ENCODE results near the gene SNTG2.

SNTG2 gene

GRCh38 chr2:1055014-1055595, 104.5 kb downstream of the SNTG2 start:
- H3K4me3 ChIP-seq (ENCODE audit: low read length in 2 of 2), result no peak overlapping the region
- H3K27me3 ChIP-seq (ENCODE audit: control insufficient read depth in 2 of 2, insufficient read depth in 2 of 2, low read length in 2 of 2), result no peaks in the 10 kb centered on the region
- H3K4me1 ChIP-seq (ENCODE audit: control insufficient read depth in 2 of 2, insufficient read depth in 2 of 2, low read length in 2 of 2), result no peaks in the 10 kb centered on the region
- H3K9me3 ChIP-seq (ENCODE audit: control insufficient read depth in 2 of 2, low read length in 2 of 2), result no peaks in the 10 kb centered on the region
- H3K36me3 ChIP-seq (ENCODE audit: control insufficient read depth in 2 of 2, insufficient read depth in 2 of 2, low read length in 2 of 2), result no peaks in the 10 kb centered on the region
- H3K27ac ChIP-seq (ENCODE audit: low read depth in 2 of 2, low read length in 2 of 2), result no peak overlapping the region
- no peak overlapping the region for H3K9ac ChIP-seq (ENCODE audit: low read depth in 1 of 2, low read length in 2 of 2)

- Histone ChIP-seq H3K27ac (ENCODE audit: low read depth in 2 of 2, low read length in 2 of 2) (no peak overlapping the region), H3K27me3 (ENCODE audit: control insufficient read depth in 2 of 2, insufficient read depth in 2 of 2, low read length in 2 of 2) (no peaks in the 10 kb centered on the region), H3K36me3 (ENCODE audit: control insufficient read depth in 2 of 2, insufficient read depth in 2 of 2, low read length in 2 of 2) (no peaks in the 10 kb centered on the region), H3K9me3 (ENCODE audit: control insufficient read depth in 2 of 2, low read length in 2 of 2) (no peaks in the 10 kb centered on the region), H3K4me1 (ENCODE audit: control insufficient read depth in 2 of 2, insufficient read depth in 2 of 2, low read length in 2 of 2) (no peaks in the 10 kb centered on the region), H3K4me3 (ENCODE audit: low read length in 2 of 2) (no peak overlapping the region), H3K9ac (ENCODE audit: low read depth in 1 of 2, low read length in 2 of 2) (no peak overlapping the region)
Observed at GRCh38 chr2:1060372-1060771, 109.7 kb downstream of the SNTG2 start.

- Histone ChIP-seq H3K4me1 (ENCODE audit: control insufficient read depth in 2 of 2, insufficient read depth in 2 of 2, low read length in 2 of 2) (no peaks in the 10 kb centered on the region), H3K9me3 (ENCODE audit: control insufficient read depth in 2 of 2, low read length in 2 of 2) (no peaks in the 10 kb centered on the region), H3K4me3 (ENCODE audit: low read length in 2 of 2) (no peak overlapping the region), H3K9ac (ENCODE audit: low read depth in 1 of 2, low read length in 2 of 2) (no peak overlapping the region), H3K27me3 (ENCODE audit: control insufficient read depth in 2 of 2, insufficient read depth in 2 of 2, low read length in 2 of 2) (no peaks in the 10 kb centered on the region), H3K36me3 (ENCODE audit: control insufficient read depth in 2 of 2, insufficient read depth in 2 of 2, low read length in 2 of 2) (no peaks in the 10 kb centered on the region), H3K27ac (ENCODE audit: low read depth in 2 of 2, low read length in 2 of 2) (no peak overlapping the region)
Observed at GRCh38 chr2:1060987-1061386, 110.3 kb downstream of the SNTG2 start.

GRCh38 chr2:1068241-1068640, 117.6 kb downstream of the SNTG2 start:
- Histone ChIP-seq H3K27ac (ENCODE audit: low read depth in 2 of 2, low read length in 2 of 2) (no peak overlapping the region), H3K9ac (ENCODE audit: low read depth in 1 of 2, low read length in 2 of 2) (no peak overlapping the region), H3K4me3 (ENCODE audit: low read length in 2 of 2) (no peak overlapping the region), H3K27me3 (ENCODE audit: control insufficient read depth in 2 of 2, insufficient read depth in 2 of 2, low read length in 2 of 2) (no peaks in the 10 kb centered on the region), H3K4me1 (ENCODE audit: control insufficient read depth in 2 of 2, insufficient read depth in 2 of 2, low read length in 2 of 2) (no peaks in the 10 kb centered on the region), H3K9me3 (ENCODE audit: control insufficient read depth in 2 of 2, low read length in 2 of 2) (no peaks in the 10 kb centered on the region), H3K36me3 (ENCODE audit: control insufficient read depth in 2 of 2, insufficient read depth in 2 of 2, low read length in 2 of 2) (no peaks in the 10 kb centered on the region)

GRCh38 chr2:1068822-1069221, 118.2 kb downstream of the SNTG2 start:
- no peaks in the 10 kb centered on the region for H3K9me3 ChIP-seq (ENCODE audit: control insufficient read depth in 2 of 2, low read length in 2 of 2)
- no peak overlapping the region for H3K4me3 ChIP-seq (ENCODE audit: low read length in 2 of 2)
- H3K27me3 ChIP-seq (ENCODE audit: control insufficient read depth in 2 of 2, insufficient read depth in 2 of 2, low read length in 2 of 2), result no peaks in the 10 kb centered on the region
- no peak overlapping the region for H3K27ac ChIP-seq (ENCODE audit: low read depth in 2 of 2, low read length in 2 of 2)
- H3K36me3 ChIP-seq (ENCODE audit: control insufficient read depth in 2 of 2, insufficient read depth in 2 of 2, low read length in 2 of 2), result no peaks in the 10 kb centered on the region
- H3K9ac ChIP-seq (ENCODE audit: low read depth in 1 of 2, low read length in 2 of 2), result no peak overlapping the region
- no peaks in the 10 kb centered on the region for H3K4me1 ChIP-seq (ENCODE audit: control insufficient read depth in 2 of 2, insufficient read depth in 2 of 2, low read length in 2 of 2)

GRCh38 chr2:1069847-1070246, 119.2 kb downstream of the SNTG2 start:
- no peak overlapping the region for H3K4me3 ChIP-seq (ENCODE audit: low read length in 2 of 2)
- no peak overlapping the region for H3K9ac ChIP-seq (ENCODE audit: low read depth in 1 of 2, low read length in 2 of 2)
- H3K4me1 ChIP-seq (ENCODE audit: control insufficient read depth in 2 of 2, insufficient read depth in 2 of 2, low read length in 2 of 2), result no peaks in the 10 kb centered on the region
- no peaks in the 10 kb centered on the region for H3K27me3 ChIP-seq (ENCODE audit: control insufficient read depth in 2 of 2, insufficient read depth in 2 of 2, low read length in 2 of 2)
- no peak overlapping the region for H3K27ac ChIP-seq (ENCODE audit: low read depth in 2 of 2, low read length in 2 of 2)
- no peaks in the 10 kb centered on the region for H3K36me3 ChIP-seq (ENCODE audit: control insufficient read depth in 2 of 2, insufficient read depth in 2 of 2, low read length in 2 of 2)
- no peaks in the 10 kb centered on the region for H3K9me3 ChIP-seq (ENCODE audit: control insufficient read depth in 2 of 2, low read length in 2 of 2)

GRCh38 chr2:1070601-1071000, 120.0 kb downstream of the SNTG2 start:
- no peaks in the 10 kb centered on the region for H3K36me3 ChIP-seq (ENCODE audit: control insufficient read depth in 2 of 2, insufficient read depth in 2 of 2, low read length in 2 of 2)
- no peak overlapping the region for H3K27ac ChIP-seq (ENCODE audit: low read depth in 2 of 2, low read length in 2 of 2)
- H3K4me3 ChIP-seq (ENCODE audit: low read length in 2 of 2), result no peak overlapping the region
- no peaks in the 10 kb centered on the region for H3K9me3 ChIP-seq (ENCODE audit: control insufficient read depth in 2 of 2, low read length in 2 of 2)
- H3K4me1 ChIP-seq (ENCODE audit: control insufficient read depth in 2 of 2, insufficient read depth in 2 of 2, low read length in 2 of 2), result no peaks in the 10 kb centered on the region
- H3K9ac ChIP-seq (ENCODE audit: low read depth in 1 of 2, low read length in 2 of 2), result no peak overlapping the region
- no peaks in the 10 kb centered on the region for H3K27me3 ChIP-seq (ENCODE audit: control insufficient read depth in 2 of 2, insufficient read depth in 2 of 2, low read length in 2 of 2)

GRCh38 chr2:1071650-1072049, 121.0 kb downstream of the SNTG2 start:
- Histone ChIP-seq H3K27me3 (ENCODE audit: control insufficient read depth in 2 of 2, insufficient read depth in 2 of 2, low read length in 2 of 2) (no peaks in the 10 kb centered on the region), H3K9ac (ENCODE audit: low read depth in 1 of 2, low read length in 2 of 2) (no peak overlapping the region), H3K4me1 (ENCODE audit: control insufficient read depth in 2 of 2, insufficient read depth in 2 of 2, low read length in 2 of 2) (no peaks in the 10 kb centered on the region), H3K36me3 (ENCODE audit: control insufficient read depth in 2 of 2, insufficient read depth in 2 of 2, low read length in 2 of 2) (no peaks in the 10 kb centered on the region), H3K9me3 (ENCODE audit: control insufficient read depth in 2 of 2, low read length in 2 of 2) (no peaks in the 10 kb centered on the region), H3K4me3 (ENCODE audit: low read length in 2 of 2) (no peak overlapping the region), H3K27ac (ENCODE audit: low read depth in 2 of 2, low read length in 2 of 2) (no peak overlapping the region)

- Histone ChIP-seq H3K27ac (ENCODE audit: low read depth in 2 of 2, low read length in 2 of 2) (no peak overlapping the region), H3K4me1 (ENCODE audit: control insufficient read depth in 2 of 2, insufficient read depth in 2 of 2, low read length in 2 of 2) (no peaks in the 10 kb centered on the region), H3K36me3 (ENCODE audit: control insufficient read depth in 2 of 2, insufficient read depth in 2 of 2, low read length in 2 of 2) (no peaks in the 10 kb centered on the region), H3K9me3 (ENCODE audit: control insufficient read depth in 2 of 2, low read length in 2 of 2) (no peaks in the 10 kb centered on the region), H3K27me3 (ENCODE audit: control insufficient read depth in 2 of 2, insufficient read depth in 2 of 2, low read length in 2 of 2) (no peaks in the 10 kb centered on the region), H3K9ac (ENCODE audit: low read depth in 1 of 2, low read length in 2 of 2) (no peak overlapping the region), H3K4me3 (ENCODE audit: low read length in 2 of 2) (no peak overlapping the region)
Observed at GRCh38 chr2:1072250-1072649, 121.6 kb downstream of the SNTG2 start.

GRCh38 chr2:1077911-1078310, 127.3 kb downstream of the SNTG2 start:
- H3K4me1 ChIP-seq (ENCODE audit: control insufficient read depth in 2 of 2, insufficient read depth in 2 of 2, low read length in 2 of 2), result no peaks in the 10 kb centered on the region
- no peak overlapping the region for H3K9ac ChIP-seq (ENCODE audit: low read depth in 1 of 2, low read length in 2 of 2)
- H3K27me3 ChIP-seq (ENCODE audit: control insufficient read depth in 2 of 2, insufficient read depth in 2 of 2, low read length in 2 of 2), result no peaks in the 10 kb centered on the region
- H3K9me3 ChIP-seq (ENCODE audit: control insufficient read depth in 2 of 2, low read length in 2 of 2), result no peaks in the 10 kb centered on the region
- H3K27ac ChIP-seq (ENCODE audit: low read depth in 2 of 2, low read length in 2 of 2), result no peak overlapping the region
- H3K36me3 ChIP-seq (ENCODE audit: control insufficient read depth in 2 of 2, insufficient read depth in 2 of 2, low read length in 2 of 2), result no peaks in the 10 kb centered on the region
- H3K4me3 ChIP-seq (ENCODE audit: low read length in 2 of 2), result no peak overlapping the region

- no peak overlapping the region for H3K4me3 ChIP-seq (ENCODE audit: low read length in 2 of 2)
- H3K27me3 ChIP-seq (ENCODE audit: control insufficient read depth in 2 of 2, insufficient read depth in 2 of 2, low read length in 2 of 2), result no peaks in the 10 kb centered on the region
- no peaks in the 10 kb centered on the region for H3K36me3 ChIP-seq (ENCODE audit: control insufficient read depth in 2 of 2, insufficient read depth in 2 of 2, low read length in 2 of 2)
- no peak overlapping the region for H3K27ac ChIP-seq (ENCODE audit: low read depth in 2 of 2, low read length in 2 of 2)
- no peak overlapping the region for H3K9ac ChIP-seq (ENCODE audit: low read depth in 1 of 2, low read length in 2 of 2)
- H3K4me1 ChIP-seq (ENCODE audit: control insufficient read depth in 2 of 2, insufficient read depth in 2 of 2, low read length in 2 of 2), result no peaks in the 10 kb centered on the region
- H3K9me3 ChIP-seq (ENCODE audit: control insufficient read depth in 2 of 2, low read length in 2 of 2), result no peaks in the 10 kb centered on the region
Observed at GRCh38 chr2:1078326-1078725, 127.7 kb downstream of the SNTG2 start.
